Measurements from ENCODE around the gene TECPR2.
A peak's percentile ranks its signal among the peaks of the same experiment; 100 is the strongest.

The TECPR2 gene

DNA sequence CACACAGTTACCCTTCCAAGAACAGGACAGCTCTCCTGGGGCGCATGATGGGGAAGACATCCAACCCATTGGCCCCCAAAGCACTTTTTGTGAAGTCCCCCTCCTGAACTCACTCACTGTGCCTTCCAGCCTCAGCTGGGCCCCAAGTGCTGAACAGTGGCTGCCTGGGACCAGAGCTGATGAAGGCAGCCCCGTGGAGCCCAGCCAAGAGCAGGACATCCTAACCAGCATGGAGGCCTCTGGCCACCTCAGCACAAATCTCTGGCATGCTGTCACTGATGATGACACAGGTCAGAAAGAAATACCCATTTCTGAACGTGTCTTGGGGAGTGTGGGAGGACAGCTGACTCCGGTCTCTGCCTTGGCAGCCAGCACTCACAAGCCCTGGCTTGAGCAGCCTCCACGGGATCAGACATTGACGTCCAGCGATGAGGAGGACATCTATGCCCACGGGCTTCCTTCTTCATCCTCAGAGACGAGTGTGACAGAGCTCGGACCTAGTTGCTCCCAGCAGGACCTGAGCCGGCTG lies 72.0 kb downstream of the TECPR2 start:
- DNase-seq = no peak

DNA sequence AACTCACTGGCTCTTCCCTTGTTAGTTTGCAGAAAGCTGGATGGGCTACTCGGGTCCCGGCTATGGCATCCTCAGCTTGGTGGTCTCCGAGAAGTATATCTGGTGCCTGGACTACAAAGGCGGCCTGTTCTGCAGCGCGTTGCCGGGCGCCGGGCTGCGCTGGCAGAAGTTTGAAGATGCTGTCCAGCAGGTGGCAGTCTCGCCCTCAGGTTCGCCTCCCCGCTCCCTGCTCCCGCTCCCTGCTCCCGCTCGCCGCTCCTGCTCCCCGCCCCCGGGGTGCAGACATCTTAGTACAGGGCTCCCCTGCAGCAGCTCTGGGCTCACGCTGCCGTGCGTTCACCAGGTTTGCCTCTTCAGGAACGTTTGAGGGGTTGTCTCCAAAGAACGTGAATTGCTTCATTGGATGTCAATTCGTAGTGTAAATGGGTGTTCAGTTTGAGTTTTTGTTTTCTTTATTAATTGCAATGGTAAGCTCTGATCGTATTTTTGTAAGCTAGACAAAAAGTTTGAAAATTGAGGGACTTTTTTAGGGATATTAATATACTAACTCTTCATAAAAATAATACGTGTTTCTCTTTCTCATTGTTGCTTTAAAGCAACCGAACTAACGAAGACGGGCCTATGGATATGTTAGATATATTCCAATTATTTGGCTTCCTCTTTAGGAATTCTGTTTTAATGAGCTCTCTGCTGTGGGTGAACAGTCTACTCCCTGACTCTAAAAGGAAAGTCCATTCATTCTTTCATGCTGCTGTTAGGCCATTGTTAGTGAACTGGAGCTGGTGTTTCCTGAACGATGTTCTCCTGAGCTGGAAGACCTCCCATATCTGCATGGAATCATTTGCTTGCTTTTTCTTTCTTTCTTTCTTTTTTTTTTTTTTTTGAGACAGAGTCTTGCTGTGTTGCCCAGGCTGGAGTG lies 75.5 kb downstream of the TECPR2 start:
- DNase-seq = peak; percentile 86

- no peak for DNase-seq
These were observed 76.8 kb downstream of the TECPR2 start for GRCh38 chr14:102439556-102439955.

- no peak for DNase-seq
These were observed 77.7 kb downstream of the TECPR2 start for GRCh38 chr14:102440392-102440791.

- no peak for DNase-seq
These were observed 79.8 kb downstream of the TECPR2 start for GRCh38 chr14:102442241-102443211.

DNA sequence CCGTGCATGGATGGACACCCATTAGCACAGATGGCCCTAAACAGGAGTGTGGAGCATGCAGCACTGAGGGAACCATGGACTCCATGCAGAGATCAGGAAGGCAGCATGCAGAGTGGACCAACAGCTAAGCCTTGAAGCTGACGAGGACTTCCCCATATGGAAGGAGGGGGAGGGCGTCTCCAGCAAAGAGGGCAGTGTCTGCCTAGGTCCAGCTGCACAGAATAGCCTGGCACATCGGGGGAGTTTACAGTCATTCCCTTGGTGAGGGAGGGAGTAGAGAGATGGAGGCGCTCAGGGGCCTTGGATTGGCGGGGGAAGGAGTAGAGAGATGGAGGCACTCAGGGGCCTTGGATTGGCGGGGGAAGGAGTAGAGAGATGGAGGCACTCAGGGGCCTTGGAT lies 82.3 kb downstream of the TECPR2 start:
- DNase-seq = no peak

GRCh38 chr14:102445641-102446040 lies 82.9 kb downstream of the TECPR2 start:
- no peak for DNase-seq

GRCh38 chr14:102450206-102451063 lies 87.7 kb downstream of the TECPR2 start:
- DNase-seq = no peak

- no peak for DNase-seq
These were observed 88.3 kb downstream of the TECPR2 start for GRCh38 chr14:102451064-102451352.

GRCh38 chr14:102452302-102452701 lies 89.6 kb downstream of the TECPR2 start:
- no peak for DNase-seq

- no peak for DNase-seq
These were observed 92.0 kb downstream of the TECPR2 start for GRCh38 chr14:102454711-102455110.

- no peak for DNase-seq
These were observed 94.8 kb downstream of the TECPR2 start for GRCh38 chr14:102457509-102457908.

DNA sequence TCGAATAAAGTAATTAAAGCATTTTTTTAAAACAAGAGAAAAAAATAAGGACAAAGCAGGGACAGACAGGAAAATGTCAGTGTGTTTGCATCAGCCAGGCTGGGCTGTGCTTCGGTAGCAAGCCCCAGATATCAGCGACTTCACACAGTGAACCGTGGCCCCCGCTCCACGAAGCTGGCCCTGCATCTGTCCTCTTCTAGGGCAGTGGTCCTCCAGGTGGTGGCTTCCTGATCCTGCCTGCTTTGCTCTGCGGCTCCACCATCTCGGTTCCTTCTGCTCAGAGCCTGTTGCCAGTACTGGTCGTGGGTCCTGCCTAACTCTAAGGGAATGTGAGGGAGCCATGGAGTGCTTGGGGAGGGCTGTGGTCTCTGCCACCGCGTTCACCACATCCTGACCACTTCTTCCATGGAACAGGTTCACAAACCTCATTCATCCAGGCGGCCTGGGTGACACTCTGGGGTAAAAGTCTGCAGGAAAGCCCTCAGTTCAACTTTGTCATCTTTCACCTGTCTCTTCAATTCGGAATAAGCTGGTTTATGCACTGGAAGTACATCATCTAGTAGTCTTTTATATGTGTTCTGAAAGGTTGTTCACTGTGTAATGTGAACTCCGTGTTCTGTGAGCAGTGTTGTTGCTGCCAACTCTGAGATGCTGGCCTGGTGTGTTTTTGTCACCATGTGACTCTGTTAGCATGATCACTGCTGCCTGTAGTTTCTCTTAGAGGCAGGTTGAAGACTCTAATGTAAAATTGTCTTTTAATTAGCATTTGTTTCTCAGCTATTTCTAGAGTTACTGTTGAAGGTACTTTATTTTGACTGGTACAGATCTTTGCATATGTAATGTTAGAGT lies 99.0 kb downstream of the TECPR2 start:
- no peak for DNase-seq

GRCh38 chr14:102462391-102462790 lies 99.7 kb downstream of the TECPR2 start:
- no peak for DNase-seq

DNA sequence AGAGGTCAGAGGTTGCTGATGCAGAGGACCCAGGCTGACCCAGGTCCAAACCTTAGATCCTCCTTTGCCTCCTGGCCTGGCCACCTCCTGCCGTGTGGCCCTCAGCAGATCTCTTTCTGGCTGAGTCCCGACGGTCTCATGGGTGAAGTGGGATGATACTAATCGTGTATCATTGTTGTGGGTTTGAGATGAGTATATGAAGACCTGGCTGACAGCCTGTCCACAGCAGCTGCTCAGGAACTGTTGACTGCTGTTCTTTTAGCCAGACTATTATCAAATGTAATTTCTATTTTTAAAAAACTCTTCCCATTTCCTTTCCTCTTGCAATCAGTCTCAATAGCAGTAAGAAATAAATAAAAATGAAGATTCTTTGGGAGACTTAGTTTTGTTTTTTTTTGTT lies 101.3 kb downstream of the TECPR2 start:
- no peak for DNase-seq

DNA sequence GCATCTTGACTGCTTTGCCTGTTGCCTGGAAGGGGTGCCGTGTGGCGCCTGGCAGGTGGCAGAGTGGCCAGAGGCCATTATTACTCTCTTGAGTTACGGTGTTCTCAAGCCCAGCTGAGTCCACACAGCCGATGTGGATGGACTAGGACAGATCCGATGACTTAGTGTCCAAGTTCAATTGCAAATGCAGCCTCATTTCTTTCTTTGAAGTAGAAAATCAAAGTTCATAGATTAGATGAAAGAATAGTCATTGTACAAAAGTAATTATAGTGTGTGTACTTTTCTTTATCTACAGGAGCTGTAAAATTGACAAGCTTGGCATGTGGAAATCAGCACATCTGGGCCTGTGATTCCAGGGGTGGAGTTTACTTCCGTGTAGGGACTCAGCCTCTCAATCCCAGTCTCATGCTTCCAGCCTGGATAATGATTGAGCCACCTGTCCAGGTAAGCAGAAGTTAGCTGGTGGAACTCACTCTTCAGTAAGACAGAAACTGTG lies 102.2 kb downstream of the TECPR2 start:
- DNase-seq = no peak

GRCh38 chr14:102469261-102469660 lies 106.5 kb downstream of the TECPR2 start:
- no peak for DNase-seq

DNA sequence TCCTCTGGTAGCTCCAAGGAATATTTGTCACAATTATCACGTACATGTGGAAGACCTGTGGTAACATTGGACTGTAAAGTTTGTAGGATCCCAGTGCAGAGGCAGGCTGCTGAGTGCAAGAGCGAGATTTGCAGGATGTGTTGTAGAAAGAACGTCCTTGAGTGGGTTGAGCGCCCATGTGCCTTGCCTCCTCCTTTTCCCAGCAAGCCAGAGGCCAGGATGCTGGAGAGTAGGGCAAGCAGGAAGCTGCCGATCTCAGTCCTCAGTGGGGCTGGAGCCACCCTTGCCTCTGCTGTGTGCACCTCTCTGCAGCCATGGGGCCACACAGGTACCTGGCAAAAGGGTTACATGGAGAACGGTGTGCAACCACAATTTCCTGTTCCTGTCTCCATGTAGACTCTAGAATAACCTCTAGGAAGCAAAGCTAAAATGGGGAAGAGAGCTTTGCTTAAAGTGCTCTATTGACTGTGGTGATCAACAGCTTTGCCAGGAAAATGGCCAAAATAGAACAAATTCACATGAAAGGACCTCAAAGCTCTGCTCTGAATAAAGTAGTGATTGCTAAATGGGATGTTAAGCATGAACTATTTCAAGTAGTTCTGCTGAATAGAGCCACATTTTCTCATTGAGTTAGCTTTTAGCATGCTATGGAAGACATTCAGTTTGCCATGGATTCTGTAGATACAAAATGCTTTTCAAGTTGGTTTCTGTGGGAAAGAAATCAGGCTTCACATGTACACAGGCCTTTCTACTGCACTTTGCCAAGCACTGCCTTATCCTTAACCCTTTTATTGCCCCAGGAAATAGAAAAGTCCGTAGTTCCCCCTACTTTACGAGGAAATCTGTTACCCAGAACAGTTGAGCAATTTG lies 109.4 kb downstream of the TECPR2 start:
- DNase-seq = no peak

DNA sequence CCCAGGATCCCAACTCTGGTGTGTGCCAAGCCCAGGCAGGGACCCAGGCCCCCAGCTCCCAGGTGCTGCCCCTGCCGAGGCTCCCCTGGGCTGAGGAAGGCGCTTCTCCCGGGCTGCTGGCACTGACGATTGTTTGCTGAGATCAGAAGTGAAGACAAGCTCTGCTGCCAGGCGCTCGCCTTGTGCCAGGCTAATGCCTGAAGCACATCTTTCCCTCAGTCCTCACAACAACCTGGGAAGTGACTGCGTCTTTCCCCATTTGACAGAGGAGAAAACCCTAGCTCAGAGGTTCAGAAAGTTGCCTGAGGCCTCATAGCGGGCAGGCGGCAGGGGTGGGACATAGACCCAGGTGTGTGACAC lies 110.0 kb downstream of the TECPR2 start:
- DNase-seq = no peak

DNA sequence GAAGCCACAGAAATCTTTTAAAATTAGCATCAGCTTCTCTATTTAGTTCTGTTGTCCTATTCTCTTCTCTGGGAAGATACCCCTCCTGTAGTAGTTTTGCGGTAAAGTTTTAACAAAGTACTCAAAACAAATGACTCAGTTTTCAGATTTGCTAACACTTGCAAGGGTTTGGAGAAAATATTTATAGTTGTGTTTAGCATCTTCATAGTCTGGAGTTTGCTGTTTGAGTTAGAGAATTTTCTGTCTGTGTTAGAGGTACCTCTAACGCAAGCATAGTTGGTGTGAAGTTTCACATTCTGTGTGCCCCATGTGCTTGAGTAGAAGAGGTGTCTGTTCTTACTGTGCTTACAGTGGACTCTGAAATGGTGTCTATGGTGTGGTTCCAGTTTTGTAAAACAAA lies 110.8 kb downstream of the TECPR2 start:
- no peak for DNase-seq

DNA sequence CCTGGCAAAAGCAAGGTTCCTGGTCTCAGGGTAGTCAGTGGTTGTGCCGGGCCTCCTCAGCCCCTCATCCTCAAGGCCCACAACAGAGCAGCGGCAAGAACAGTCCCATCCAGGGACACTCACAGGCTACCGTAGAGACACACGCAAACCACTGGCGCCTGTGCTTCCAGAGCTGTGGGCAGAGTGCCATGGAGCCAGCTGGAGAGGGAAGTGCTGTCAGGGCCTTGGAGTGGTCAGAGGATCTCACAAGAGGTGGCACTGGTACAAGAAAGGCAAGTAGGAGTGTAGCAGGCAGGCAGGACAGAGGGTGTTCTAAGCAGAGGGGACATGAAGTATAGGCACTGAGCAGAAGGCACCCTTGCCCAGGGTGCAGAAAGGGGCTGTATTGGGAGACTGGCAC lies 112.2 kb downstream of the TECPR2 start:
- DNase-seq = no peak
